ENCODE measurements around the gene RFPL2.

The RFPL2 gene

DNA sequence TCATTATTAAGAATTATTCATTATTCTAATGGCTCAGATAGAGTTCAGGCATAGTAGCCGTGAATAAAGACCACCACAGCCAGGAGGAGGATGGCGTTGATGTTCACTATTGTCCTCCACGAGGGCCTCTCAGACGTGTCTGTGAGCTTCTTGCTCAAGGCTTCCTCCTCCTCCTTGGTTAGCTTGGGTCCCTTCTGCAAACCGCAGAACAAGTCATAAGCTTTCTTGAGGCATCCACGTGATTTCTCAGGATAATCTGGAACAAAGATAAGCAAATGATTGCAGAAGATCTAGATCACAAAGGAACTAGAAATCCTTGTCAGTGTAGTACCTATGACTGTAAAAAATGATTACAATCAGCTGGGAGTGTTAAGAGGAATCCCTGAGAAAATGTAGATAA lies 13.6 kb upstream of the RFPL2 start:
- TF ChIP-seq, protein P1, sequence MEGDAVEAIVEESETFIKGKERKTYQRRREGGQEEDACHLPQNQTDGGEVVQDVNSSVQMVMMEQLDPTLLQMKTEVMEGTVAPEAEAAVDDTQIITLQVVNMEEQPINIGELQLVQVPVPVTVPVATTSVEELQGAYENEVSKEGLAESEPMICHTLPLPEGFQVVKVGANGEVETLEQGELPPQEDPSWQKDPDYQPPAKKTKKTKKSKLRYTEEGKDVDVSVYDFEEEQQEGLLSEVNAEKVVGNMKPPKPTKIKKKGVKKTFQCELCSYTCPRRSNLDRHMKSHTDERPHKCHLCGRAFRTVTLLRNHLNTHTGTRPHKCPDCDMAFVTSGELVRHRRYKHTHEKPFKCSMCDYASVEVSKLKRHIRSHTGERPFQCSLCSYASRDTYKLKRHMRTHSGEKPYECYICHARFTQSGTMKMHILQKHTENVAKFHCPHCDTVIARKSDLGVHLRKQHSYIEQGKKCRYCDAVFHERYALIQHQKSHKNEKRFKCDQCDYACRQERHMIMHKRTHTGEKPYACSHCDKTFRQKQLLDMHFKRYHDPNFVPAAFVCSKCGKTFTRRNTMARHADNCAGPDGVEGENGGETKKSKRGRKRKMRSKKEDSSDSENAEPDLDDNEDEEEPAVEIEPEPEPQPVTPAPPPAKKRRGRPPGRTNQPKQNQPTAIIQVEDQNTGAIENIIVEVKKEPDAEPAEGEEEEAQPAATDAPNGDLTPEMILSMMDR (IDR thresholded peaks at IDR 0.05) = no peak

DNA sequence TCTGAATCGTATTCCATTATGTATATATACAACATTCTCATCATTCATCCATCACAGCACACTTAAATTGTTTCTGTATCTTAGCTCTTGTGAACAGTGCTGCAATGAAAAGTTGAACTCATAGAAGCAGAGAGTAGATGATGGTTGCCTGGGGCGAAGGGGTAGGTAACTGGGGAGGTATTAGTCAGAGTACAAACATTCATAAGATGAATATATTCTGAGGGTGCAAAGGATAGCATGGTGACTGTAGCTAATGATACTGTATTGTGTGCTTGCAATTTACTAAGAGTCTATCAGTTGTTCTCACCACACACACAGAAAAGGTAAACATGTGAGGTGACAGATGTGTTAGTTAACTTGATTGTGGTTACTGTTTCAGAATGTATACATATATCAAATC lies 12.6 kb upstream of the RFPL2 start:
- TF ChIP-seq, protein P1 (IDR thresholded peaks at IDR 0.05) = no peak

DNA sequence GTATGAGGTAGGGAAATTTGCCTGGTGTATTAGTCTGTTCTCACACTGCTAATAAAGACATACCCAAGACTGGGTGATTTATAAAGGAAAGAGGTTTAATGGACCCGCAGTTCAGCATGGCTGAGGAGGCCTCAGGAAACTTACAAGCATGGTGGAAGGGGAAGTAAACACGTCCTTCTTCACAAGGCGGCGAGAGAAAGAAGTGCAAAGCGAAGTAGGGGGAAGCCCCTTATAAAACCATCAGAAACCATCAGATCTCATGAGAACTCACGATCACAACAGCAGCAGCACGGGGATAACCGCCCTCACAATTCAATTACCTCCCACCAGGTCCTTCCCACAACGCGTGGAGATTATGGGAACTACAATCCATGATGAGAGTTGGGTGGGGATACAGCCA lies 12.0 kb upstream of the RFPL2 start:
- TF ChIP-seq, protein P1 (IDR thresholded peaks at IDR 0.05) = no peak

DNA sequence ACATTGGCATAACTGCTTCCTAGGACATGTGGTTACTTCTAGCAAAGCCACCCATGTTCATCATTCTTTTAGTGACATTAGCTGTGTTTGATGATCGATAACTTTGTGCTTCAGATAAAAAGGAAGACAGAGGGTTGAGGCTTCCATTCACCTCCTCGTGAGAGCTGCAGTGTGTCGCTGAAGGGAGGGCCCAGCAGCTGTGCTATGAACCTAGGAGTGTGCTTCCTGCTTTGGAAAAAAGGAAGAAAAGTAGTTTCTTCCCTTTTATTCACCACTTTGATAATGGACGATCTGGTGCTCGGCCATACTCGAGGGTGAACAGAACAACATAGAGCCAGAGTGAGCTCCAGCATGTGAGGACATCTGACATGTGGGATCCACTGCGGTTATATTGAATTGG lies 6.1 kb upstream of the RFPL2 start:
- TF ChIP-seq, protein P1 (IDR thresholded peaks at IDR 0.05) = no peak

DNA sequence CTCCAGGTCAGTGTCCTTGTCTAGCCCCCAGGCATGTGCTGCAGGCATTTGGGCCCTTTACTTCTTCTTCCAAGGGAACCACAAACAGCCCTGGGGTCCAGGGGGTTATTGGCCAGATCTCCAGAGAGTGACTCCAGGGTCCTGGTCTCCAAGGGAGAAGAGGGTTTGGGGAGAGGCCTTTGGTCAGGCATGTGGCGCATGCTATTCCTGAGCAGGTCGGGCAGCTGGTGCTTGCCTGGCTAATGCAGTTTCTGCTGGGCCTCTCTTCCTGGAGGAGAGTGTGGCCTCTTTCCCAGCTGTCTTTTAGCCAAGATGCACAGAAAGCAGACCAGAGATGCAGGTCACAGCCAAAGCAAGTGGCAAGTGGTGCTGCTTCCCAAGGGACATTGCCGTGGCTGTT lies 3.8 kb upstream of the RFPL2 start:
- TF ChIP-seq, protein P1 (IDR thresholded peaks at IDR 0.05) = no peak

DNA sequence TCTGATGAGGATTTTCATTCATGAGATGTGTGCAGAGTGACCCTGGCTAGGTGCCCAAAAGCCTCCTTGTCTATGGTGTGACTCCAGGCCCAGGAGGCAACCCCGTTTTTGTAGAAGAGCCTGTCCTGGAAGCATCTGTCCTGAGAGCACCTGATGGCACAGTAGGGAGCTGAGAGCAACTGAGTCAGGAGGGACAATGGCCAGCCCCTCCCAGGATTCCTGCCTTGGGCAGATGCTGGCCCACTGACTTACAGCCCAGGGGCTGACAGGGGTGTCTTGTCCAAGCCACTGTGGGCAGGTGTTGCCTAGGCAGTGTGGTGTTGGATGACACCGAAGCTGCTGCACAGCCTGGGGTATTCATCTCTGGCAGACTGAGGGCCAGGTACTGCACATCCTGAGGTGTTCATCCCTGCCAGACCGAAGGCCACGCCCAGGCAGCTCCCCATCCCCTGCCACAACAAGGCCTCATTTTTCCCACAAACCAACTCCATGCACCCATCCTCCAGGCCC lies 3.2 kb upstream of the RFPL2 start:
- TF ChIP-seq, protein P1 (IDR thresholded peaks at IDR 0.05) = no peak

DNA sequence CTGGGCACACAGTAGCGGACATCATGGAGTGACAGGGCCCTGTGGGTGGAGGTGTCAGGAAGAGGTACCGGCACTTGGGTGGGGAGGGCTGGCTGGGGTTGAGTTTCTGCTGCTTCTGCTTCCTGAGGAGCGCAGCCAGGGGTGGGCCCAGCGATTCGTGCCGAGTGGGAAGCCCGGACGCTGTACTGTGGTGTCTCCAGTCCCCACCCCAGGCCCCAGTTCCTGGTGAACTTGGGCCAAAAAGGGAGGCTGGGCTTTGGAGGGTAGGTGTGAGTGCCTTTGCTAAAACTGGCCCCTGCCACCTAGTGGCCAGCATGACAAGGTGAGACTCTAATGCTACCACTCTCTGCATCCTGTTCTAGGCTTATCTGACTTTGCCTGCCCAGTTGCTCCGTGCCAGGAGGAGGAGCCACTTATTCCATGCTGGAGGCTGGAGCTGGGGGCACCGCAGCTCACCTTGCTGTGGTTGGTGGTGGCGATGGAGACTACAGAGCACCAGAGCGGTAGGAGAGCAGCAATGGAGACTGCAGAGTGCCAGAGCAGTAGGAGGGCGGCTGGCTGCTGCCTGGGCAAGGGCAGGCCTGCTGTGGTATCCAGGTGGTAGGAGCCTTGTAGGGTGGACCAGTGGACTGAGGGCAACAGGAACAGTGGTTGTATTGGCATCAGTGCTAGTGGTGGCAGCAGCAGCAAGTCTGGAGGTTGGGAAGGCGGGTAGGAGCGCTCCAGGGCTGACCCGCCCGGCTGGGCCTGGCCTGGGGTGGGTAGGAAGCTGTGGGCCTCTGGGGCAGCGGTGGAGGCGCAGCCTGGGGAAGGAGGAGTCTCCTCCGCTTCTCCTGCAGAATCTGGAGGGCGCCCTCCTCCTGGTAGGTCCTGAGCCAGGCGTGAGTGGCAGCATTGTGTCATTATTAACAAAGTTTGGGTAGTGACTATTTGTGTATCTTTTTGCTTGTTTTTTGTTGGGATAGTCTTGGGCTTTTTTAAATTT lies 2.2 kb upstream of the RFPL2 start:
- TF ChIP-seq, protein P1 (IDR thresholded peaks at IDR 0.05) = peak; percentile 85
